Stimulated activated CD4-positive, alpha-beta T cell treated with anti-CD3 and anti-CD28 coated beads, Interleukin-4, amount 100 ng/mL, for 1 hour (primary cell): ENCODE measurements around the gene MC4R.
"Not testable (repeated sequence)": the region's sequence is repeated elsewhere in the genome, so short reads cannot be mapped to it uniquely, and the experiment has no call there.

Experiments used
- DNase-seq: peaks from one replicate; pipeline ENCODE4 v3.0.0-alpha.2; 2020

The MC4R gene

DNA sequence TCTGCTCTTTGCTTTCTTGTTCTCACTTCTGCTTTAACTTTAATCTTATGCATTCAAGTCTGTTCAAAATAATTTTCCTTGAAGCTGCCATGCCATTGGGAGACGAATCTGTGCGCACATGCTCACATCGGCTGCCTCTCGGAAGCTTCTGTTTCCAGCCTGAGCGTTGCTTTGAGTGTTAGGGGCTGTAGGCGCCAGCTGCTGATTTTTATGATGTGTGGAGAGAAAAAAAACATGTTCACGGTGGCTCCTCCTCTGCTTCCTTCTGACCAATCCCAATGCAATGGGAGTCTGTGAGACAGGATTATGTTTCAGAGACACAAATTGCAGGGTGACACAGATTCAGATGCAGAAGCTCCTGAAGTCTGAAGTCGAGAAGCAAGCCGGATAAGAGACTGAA, at the start of gene MC4R:
Gene MC4R (minus strand): TSS at position 180 of the 400 bp plus-strand sequence. CDS start 426 bp downstream, outside the sequence.
- DNase-seq: no peak

DNA sequence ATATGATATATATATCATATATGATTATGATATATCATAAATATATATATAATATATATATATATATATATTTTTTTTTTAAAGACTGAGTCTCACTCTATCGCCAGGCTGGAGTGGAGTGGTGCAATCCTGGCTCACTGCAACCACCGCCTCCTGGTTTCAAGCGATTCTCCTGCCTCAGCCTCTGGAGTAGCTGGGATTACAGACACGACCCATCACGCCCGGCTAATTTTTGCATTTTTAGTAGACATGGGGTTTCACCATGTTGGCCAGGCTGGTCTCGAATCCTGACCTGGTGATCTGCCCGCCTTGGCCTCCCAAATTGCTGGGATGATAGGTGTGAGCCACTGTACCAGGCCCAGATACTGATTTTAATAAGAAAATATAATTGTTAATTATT, 49.7 kb upstream of the MC4R start:
- not testable (repeated sequence) for DNase-seq

DNA sequence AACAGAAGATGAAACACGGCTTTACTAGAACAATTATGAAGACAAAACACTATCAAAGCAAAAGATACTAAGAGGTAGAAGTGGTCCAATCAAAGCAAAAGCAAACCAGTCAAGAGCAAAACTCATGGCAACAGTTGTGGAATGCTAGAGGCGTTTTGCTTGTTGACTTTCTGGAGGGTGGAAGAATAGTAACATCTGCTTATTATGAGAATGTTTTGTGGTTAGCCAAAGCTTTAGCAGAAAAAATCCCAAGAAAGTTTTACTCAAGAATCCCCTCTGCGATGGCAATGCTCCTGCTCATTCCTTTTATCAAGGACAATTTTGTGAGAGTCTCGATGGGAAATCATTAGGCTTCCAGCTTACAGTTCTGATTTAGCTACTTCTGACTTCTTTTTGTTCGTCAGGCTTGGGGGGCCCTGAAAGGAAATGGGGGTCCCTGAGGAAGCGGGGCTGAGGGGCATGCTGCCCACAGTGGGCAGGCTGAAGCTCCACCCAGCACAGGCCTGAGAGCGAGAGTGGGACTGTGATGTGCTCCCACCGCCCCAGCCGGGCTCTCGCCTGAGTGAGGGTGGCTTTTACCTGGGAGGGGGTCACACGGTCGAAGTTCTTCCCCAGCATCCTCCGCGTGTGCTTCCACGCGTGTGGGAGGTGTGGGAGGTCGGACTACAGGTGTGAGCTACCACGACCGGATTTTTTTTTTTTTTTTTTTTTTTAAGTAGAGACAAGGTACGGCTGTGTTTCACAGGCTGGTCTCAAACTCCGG, 49.0 kb upstream of the MC4R start:
- no peak for DNase-seq

DNA sequence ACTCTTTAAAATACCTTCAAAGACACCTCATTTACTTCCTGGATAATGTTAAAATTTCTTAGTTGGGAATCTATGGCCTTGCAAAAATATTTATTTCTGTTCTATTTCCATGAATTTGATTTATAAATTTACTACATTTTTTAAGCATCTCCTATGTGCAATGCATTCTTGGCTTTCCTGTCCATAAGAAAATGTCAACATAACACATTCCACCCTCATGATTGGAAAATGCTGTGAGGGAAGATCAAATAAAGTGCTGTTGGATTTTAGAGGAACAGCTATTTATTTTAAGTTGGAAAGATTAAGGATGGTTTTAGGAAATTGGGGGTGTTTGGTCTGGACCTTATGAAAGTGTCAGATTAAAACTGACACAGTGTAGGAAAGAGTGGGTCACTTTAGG, 45.4 kb upstream of the MC4R start:
- no peak for DNase-seq

DNA sequence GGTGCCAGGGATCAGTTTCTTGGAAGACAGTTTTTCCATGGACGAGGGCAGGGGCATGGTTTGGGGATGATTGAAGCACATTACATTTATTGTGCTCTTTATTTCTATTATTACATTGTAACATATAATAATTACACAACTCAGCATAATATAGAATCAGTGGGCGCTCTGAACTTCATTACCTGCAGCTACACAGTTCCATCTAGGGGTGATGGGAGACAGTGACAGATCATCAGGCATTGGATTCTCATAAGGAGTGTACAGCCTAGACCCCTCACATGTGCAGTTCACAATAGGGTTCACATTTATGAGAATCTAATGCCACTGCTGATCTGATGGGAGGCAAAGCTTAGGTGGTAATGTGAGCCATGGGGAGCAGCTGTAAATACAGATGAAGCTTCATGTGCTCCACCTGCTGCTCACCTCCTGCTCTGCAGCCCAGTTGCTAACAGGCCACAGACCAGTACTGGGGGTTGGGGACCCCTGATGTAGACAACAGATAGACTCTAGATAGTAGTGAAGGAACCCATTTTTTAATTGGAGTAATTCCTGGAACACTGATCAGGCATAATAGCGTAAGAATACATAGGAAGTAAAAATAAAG, 41.5 kb upstream of the MC4R start:
- DNase-seq: no peak

DNA sequence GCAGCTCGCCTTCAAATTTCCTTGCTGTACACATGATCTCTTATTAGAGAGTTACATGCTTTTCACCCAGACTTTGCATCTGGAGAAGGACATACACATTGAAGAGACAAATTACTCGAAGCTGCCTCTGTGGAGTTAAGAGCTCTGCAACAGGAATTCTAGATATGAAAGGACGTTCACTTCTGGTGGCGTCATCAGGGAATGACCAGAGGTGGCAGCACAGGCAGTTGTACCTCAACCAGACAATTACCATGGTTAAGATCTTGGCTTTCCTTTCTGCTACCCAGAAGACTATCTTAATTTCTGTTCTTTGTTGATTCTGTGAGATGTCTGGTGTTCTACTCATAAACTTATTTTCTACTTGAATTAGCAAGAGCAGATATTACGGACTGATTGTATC, 39.1 kb upstream of the MC4R start:
- DNase-seq: no peak

DNA sequence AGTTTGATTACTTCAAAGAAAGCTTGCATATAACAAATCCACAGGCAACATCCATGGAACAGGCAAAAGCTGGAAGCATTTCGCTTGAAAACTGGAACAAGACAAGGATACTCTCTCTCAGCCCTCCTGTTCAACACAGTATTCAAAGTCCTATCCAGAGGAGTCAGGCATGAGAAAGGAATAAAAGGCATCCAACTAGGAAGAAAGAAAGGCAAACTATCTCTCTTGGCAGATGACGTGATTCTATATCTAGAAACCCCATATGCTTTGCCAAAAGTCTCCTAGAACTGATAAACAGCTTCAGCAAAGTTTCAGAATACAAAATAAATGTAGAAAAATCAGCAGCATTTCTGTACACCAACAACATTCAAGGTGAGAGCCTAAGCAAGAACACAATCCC, 34.1 kb upstream of the MC4R start:
- no peak for DNase-seq

DNA sequence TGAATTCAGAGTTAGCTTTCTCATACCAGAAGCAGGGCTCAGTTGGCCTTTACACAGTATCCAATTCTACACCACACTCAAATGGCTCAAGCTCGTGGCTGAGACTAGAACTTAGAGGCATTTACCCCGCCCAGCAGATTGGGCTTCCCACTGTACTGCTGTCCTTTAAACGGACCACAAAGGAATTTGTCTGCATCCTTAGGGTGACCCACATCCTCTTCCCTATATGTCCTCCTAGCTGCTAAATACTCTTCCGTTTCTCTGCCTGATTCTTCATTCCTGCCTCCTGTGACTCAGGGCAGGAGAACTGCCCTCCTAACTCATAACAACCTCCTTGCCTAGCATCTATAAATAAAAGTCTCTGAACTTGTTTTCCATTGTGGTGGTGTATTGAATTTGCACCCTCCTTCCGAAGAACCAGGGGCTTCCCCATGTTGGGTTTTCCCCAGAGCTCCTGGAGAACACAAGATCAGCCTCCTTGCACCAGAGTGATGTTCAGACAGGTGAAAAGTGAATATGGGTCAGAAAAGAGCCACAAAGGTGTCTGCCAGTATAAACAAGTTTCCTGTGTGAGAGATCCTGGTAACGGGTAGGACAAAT, 32.0 kb upstream of the MC4R start:
- no peak for DNase-seq

DNA sequence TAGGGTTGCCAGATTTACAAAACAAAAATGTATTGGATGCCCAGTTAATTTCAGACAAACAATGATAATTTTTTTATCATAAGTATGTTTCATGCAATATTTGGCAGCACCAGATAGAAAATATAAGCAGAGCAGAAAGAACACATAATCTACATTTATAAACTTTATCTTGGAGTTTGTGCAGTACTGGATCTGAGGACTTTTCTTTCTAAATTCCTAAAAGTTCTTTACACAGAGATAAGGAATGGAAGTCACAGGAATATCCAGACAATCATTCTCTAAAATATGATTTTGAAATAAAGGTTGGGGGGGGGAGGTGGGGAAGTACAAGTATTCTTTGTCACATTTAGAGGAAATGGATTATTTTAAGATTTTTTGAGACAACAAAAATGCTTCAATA, 28.8 kb upstream of the MC4R start:
- no peak for DNase-seq

DNA sequence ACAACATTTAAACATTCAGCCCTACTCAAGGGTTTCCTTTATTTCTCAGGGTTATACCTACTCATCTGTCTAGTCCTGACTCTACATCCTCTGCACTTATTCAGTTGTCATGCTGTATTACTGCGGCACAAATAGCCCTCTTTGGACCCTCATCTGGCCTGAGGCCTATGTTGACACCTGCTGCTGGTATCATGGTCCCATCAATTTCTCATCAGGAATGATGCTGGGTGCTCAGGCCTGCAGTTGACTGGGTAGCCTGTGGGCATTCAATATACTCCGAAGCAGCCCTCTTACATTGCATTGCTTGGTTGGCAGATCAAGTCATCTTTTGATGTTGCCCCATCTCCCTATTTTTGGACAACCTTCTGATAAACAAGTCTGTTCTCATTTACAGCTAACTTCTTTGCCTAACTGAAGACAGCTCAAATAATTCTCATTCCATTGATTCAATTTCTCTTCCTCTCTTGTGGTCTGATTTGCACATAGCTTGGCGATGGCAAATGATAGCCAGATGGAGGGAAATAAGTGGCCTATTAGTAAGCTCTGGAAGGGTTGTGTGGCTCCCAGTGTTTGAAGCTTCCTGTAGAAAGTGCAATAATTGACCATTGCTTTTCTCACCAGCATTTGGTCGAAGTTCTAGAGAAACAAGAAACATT, 19.1 kb upstream of the MC4R start:
- DNase-seq: no peak

DNA sequence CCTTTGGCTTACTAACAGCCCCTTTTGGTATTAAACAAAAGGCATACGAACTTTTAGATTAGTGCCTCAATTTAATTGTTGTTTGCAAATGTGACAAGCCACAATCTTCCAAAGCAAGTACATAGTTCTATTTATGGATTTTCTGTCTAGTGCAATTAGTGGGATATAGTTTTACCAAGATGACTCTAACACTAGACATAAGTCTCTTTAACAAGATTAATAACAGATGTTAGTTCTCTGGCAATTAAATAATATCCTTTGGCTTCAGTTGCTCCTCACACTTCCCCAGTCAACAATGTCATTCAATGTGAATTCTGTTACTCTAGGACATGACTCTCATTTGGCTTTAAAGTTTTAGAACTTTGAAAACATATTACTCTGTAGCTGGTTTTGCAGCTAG, 16.7 kb upstream of the MC4R start:
- no peak for DNase-seq

DNA sequence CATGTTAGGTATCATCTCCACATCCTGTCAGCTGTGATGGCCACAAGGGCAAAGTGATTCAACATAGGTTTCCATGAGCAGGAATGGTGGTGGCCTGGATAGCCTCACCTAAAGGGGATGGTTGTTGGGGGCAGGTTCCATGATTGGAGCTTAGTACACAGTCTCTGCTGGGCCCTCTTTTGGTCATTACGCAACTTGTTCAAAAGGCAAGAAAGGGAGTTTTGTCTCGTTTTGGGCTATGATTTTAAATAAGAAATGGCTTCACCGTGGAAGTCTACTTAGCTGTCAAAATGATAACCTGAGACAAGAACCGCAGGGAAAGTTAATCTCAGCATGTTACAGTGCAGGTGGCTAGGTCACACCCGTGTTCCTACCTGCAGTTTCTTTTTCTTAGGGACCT, 13.1 kb upstream of the MC4R start:
- DNase-seq: no peak

DNA sequence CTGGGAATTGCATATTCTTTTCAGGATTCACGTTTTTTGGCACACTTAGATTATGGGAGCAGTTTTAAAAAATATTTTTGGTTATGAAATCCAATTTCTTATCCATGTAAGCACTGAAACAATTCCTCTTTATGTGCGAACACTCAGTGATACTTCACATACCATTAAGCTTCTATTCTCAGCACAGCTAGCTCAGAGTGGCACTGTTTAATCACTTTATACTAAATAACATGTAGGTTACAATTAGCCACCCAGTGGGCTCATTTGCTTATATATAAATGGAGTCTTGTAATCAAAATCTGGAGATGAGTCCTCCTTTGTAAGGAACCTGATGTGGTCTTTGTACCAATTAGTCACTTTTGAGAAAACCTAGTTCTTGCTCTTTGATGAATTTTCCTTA, 11.3 kb upstream of the MC4R start:
- no peak for DNase-seq

DNA sequence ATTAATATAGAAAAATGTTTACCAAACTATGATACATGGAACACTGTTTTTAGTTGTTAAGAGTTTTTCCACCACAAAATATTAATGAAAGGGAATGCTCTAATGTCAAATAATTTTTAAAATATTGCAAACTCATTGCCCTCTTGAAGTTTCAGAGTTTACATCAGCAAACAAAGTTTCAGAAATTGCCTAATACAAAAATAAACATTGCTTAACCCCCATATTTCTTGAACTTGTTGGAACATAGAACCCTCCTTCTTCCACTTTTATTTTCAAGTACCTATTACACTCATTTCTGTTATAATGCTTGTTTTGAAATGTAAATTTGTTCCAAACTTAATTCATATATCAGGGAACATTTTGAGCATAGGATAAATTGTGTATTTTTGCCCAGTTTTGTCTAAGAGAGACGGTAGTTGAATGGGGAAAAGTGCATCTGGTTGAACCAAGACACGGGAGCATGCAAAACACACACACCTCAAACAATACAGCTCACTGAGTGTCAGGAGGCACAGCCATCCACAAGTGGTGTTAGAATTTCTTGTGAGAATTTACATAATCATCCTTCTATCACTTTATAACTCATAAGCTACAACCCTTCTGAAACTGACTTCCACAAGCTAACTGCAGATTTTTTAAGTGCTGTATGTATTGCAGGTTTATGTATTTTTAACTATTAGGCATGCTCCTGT, 5.3 kb upstream of the MC4R start:
- no peak for DNase-seq

DNA sequence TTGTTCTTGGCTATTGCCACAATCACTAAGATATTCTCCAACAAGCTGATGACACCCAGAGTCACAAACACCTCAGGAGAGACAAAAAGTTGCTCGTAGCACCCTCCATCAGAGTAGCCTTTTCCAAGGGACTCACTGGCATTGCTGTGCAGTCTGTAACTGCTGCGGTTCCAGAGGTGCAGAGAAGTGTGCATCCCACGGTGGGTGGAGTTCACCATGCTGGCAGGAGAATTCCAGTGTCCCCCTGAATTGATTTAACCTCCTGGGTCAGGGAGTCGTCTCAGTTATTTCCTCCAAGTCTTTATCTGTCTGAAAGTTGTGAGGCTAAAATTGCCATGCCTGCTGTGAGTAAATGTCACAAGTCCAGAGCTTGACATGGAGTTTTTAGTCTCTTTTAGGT, 443 bp downstream of the MC4R start:
- DNase-seq: no peak

DNA sequence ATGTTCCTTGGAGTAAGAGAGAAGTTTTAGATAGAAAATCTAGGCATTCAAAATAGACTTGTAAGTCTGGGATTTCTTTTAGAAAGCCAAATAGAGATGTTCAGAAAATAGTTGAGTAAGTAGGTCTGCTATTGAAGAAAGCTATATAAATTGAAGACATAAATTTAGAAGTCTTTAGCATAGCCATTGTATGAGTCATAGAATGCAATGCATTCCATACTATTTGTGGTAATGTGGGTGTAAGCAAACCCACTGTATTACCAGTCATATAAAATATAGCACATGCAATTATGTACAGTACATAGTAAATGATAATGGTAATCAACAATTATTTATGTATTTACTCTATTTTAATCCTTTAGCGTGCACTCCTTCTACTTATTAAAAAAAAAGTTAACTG, 14.1 kb downstream of the MC4R start:
- DNase-seq: no peak

DNA sequence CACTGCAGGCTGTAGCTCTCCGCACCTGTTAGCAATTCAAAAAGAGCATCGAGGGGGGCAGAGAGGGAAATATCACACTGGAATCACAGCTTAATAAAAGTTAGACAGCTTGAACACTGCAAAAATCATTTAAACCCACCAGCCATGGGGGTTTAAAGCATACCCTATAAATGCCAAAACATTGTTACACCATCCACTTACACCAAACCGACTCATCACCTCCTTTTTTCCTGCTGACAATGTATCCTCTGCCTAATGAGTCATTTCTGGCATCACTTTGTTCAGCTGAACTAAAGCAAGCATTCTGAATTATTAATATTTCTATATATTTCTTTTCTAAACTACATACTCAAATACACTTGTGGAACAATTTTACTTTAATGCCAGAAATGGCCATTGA, 21.6 kb downstream of the MC4R start:
- no peak for DNase-seq

DNA sequence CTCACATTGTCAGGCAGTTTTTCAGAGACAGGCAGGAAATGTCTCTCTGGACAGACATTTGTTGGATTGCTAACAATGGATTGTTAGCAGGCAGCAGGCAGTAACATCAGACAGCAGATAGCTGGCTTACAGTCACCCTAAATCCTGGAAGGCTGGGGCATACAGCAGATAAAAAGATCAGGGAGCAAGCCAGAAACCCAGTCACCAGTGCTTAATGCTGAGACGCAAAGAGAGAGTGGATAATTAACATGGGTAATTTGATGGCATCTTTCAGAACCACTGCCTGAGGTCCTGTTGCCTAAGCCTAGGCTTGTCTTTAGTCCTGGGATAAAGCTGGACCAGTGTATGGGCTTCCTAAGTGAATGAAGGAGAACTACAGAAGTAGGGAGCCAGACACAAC, 22.4 kb downstream of the MC4R start:
- no peak for DNase-seq

DNA sequence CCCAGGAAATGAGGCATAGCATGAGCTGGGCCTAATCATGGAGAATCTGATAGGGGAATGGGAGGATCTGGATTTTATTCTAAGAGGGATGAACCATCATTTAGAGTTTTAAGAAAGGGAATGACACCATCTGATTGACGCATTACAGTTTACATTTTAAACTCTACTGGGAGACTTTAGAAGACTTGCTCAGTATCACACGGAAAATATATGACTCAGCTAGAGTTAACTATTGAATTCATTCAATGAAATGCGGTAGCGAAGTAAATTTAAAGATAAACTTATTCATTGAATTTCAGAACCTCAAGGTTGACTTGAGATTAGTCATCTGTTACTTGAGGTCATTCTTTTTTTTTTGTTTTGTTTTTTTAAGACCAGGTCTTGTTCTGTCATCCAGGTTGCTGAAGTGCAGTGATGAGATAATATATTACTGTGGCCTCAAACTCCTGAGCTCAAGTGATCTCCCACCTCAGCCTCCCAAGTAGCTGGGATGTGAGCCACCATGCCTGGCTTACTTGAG, 25.0 kb downstream of the MC4R start:
- DNase-seq: no peak

DNA sequence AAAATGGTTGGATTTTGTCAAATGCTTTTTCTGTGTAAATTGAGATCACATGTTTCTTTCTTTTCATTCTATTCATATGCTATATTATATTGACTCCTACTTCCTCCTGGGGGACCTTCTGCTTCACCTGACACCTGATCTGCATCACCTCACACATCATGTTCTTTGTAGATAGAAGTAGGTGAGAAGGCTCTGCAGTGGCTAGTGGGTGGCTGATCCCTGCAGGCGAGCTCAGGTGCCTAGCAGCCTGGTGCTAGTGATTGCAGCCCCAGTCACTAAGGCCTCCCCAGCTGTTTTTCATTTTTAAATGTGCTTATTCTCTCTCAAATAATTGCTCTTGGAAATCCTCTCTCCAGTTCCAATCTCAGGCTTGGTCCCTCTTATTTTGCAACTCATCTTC, 33.6 kb downstream of the MC4R start:
- DNase-seq: no peak

DNA sequence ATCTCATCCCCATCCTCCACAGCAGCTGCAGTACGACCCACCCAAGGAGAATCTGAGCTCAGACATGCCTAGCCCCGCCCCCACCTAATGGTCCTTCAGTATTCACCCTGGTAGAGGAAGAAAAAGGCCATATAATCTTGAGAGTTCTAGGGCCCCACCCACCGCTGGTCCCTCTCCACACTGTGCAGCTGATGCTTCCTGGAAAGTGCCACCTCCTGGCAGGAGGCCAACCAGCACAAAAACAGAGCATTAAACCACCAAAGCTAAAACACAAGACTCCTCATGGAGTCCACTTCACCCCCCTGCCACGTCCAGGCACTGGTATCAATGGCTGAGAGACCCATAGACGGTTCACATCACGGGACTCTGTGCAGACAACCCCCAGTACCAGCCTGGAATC, 40.7 kb downstream of the MC4R start:
- no peak for DNase-seq

DNA sequence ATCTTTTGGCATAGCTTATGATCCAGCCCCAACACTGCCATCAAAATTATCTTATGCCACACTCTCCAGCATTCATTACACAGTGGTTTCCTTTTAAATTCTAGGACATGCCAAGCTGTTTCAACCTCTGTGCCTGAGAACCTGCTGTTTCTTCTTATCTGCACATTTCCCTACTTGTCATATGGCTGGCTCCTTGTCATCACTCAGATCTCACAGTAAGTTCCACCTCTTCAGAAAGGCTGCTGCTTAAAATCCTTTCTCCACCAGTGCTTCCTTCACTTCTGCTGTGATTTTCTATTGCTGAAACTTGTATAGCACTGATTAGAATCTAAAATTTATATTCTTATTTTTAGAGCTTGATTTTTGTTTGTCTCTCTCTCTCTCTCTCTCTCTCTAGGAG, 43.4 kb downstream of the MC4R start:
- DNase-seq: no peak

DNA sequence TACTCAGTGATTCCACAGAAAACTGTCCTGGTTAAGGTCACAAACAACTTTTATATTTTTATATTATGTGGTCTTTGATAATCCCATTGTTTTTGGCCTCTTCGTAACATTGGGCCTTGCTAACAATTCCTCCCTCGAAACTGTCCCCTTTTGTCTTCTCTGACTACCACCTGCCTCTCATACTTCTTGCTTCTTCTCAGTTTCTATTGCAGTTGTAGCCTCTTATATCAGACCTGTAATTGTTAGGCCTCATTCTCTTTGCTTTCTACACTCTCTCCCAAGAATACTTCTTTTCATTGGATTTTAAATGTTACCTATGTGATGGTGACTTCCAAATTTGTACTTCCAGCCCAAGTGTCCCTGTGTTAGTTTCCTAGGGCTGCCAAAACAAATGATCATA, 44.7 kb downstream of the MC4R start:
- DNase-seq: no peak
